Thyroid gland (tissue), 4 donors: ENCODE results near the gene SEMA3A. TPM values are rescaled to one million over a fixed set of nuclear protein-coding genes. Genes with fewer than 3 reads are reported as not detected.

Experiments
- DNase-seq, 2 donors: peaks; one replicate each; pipeline ENCODE4 v3.0.0-alpha.2; 2019
- H3K27ac ChIP-seq, 3 donors: fragments of 200-600 bp; sonication (generic); 1 replicate in 2 of 3; 2 replicates in 1 of 3; pipeline ENCODE4 v1.5.1; 2016 to 2019; ENCODE audit warnings: mild to moderate bottlenecking in 1 of 3, moderate library complexity in 1 of 3
- H3K27me3 ChIP-seq: fragments of 200-600 bp; sonication (generic); one replicate; pipeline ENCODE4 v1.5.1; 2019
- H3K36me3 ChIP-seq, 2 donors: fragments of 200-600 bp; sonication (generic); one replicate each; pipeline ENCODE4 v1.5.1; 2016 to 2019
- H3K4me1 ChIP-seq, 2 donors: fragments of 200-600 bp; sonication (generic); one replicate each; pipeline ENCODE4 v1.5.1; 2017 to 2019
- H3K4me3 ChIP-seq, 3 donors: fragments of 200-600 bp; sonication (generic); replicated peaks in 1 of 3; 1 replicate in 2 of 3; 2 replicates in 1 of 3; pipeline ENCODE4 v1.5.1; 2016; ENCODE audit warnings: mild to moderate bottlenecking in 1 of 3
- H3K9me3 ChIP-seq: fragments of 200-600 bp; sonication (generic); one replicate; pipeline ENCODE4 v1.5.1; 2017
- POLR2A ChIP-seq, 2 donors: fragments of 450-650 bp; IDR thresholded peaks; one replicate each; pipeline ENCODE4 v1.6.1; 2017; ENCODE audit warnings: antibody characterized with exemption in 2 of 2, mild to moderate bottlenecking in 2 of 2, moderate library complexity in 1 of 2
- WGBS, 2 donors: methylation state at CpG; one replicate each; pipeline ENCODE4 v1.1.5; 2017; 5-methylcytosine and 5-hydroxymethylcytosine counted together
- intact Hi-C: fragments of 100-400 bp; cut with DNase I; formaldehyde crosslinking; loops from one replicate; pipeline ENCODE4 v1.15.1; 2023
- total RNA-seq, 4 donors: library from RNA; depleted of rRNA; stranded (reverse); fragments of >200 nt; gene quantifications; one replicate each; pipeline ENCODE4 v1.2.3, GENCODE V29; 2016
- TF ChIP-seq, protein P1 (sequence below), 6 experiments: fragments of 200-600 bp in 3 of 6; fragments of 450-650 bp in 3 of 6; sonication (generic) in 3 of 6; IDR thresholded peaks; one replicate each; pipeline ENCODE4 v1.5.1; 2016 to 2019; ENCODE audit warnings: antibody characterized with exemption in 6 of 6, mild to moderate bottlenecking in 2 of 6, inconsistent platforms in 1 of 6, moderate library complexity in 1 of 6

The SEMA3A gene
- total RNA-seq, 4 donors from 2014 or later: 6.5 to 18.0 (median 13.0) TPM

GRCh38 chr7:84091318-84091717 is 103.3 kb downstream of the SEMA3A start:
- H3K4me1 ChIP-seq: no peaks in the 10 kb centered on the region
- H3K9me3 ChIP-seq: no peaks in the 10 kb centered on the region
- H3K27ac ChIP-seq: no peak overlapping the region
- DNase-seq: no peak
- 63 to 72% methylated on average over 1 of the region's 1 CpG for WGBS, 2 donors
- H3K36me3 ChIP-seq: no peaks in the 10 kb centered on the region
- no peaks in the 10 kb centered on the region for H3K27me3 ChIP-seq
- TF ChIP-seq, protein P1, sequence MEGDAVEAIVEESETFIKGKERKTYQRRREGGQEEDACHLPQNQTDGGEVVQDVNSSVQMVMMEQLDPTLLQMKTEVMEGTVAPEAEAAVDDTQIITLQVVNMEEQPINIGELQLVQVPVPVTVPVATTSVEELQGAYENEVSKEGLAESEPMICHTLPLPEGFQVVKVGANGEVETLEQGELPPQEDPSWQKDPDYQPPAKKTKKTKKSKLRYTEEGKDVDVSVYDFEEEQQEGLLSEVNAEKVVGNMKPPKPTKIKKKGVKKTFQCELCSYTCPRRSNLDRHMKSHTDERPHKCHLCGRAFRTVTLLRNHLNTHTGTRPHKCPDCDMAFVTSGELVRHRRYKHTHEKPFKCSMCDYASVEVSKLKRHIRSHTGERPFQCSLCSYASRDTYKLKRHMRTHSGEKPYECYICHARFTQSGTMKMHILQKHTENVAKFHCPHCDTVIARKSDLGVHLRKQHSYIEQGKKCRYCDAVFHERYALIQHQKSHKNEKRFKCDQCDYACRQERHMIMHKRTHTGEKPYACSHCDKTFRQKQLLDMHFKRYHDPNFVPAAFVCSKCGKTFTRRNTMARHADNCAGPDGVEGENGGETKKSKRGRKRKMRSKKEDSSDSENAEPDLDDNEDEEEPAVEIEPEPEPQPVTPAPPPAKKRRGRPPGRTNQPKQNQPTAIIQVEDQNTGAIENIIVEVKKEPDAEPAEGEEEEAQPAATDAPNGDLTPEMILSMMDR (IDR thresholded peaks at IDR 0.05): no peak
- no peak for TF ChIP-seq POLR2A (IDR thresholded peaks at IDR 0.05)
- intact Hi-C loops: no loop called here
- H3K4me3 ChIP-seq: no peak overlapping the region

DNA sequence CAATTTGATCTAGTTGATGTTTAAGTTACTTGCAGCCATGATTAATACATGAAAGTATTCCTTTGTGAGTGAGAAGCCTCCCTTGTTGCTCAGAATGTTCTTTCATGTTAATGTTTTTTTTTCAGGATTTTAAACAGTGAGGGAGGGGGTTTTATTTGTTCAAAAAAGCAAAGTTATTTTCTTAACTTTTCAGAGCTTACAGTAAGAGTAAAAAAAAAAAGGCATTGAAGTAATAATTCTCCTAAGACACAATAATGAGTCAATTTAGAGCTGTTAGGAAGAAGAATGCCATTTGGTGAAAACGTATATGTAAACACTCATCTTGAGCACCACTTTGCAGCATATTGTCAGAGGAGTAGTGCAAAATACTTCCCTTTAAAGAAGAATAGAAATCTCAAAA is 105.8 kb downstream of the SEMA3A start:
- Histone ChIP-seq H3K36me3 (no peaks in the 10 kb centered on the region), H3K9me3 (no peaks in the 10 kb centered on the region), H3K4me1 (no peaks in the 10 kb centered on the region), H3K27ac (no peak overlapping the region), H3K4me3 (no peak overlapping the region), H3K27me3 (no peaks in the 10 kb centered on the region)
- TF ChIP-seq, protein P1 (IDR thresholded peaks at IDR 0.05): no peak
- TF ChIP-seq POLR2A (IDR thresholded peaks at IDR 0.05): no peak
- no peak for DNase-seq
- WGBS, 2 donors: 37% methylated on average over 1 of the region's 1 CpG
- intact Hi-C loops: no loop called here

DNA sequence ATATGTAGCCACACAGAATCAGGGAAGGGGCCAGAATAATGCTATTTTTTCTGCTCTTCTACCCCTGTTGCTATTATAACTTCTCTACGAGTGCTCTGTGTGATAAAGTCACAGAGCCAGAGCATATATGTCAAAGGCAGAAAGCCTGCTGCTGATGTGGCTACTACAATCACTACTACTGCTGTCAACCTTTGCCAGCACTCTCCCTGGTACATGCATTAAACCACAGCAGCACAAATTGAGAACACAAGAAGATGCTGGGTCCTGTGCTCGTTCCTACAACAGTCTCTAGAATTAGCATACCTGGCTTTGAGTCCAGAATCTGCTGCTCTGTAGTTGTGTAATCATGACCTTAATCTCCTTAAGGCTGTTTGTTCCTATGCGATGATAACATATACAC is 108.6 kb downstream of the SEMA3A start:
- intact Hi-C loops: no loop called here
- Histone ChIP-seq H3K36me3 (no peaks in the 10 kb centered on the region), H3K4me3 (no peak overlapping the region), H3K9me3 (no peaks in the 10 kb centered on the region), H3K27me3 (no peaks in the 10 kb centered on the region), H3K4me1 (no peaks in the 10 kb centered on the region), H3K27ac (no peak overlapping the region)
- TF ChIP-seq POLR2A (IDR thresholded peaks at IDR 0.05): no peak
- TF ChIP-seq, protein P1 (IDR thresholded peaks at IDR 0.05): no peak
- WGBS, 2 donors: 84% methylated on average over 3 of the region's 3 CpGs
- no peak for DNase-seq

- DNase-seq: no peak
- intact Hi-C loops: no loop called here
- Histone ChIP-seq H3K36me3 (no peaks in the 10 kb centered on the region), H3K27ac (no peak overlapping the region), H3K4me1 (no peaks in the 10 kb centered on the region), H3K27me3 (no peaks in the 10 kb centered on the region), H3K9me3 (no peaks in the 10 kb centered on the region), H3K4me3 (no peak overlapping the region)
- TF ChIP-seq, protein P1 (IDR thresholded peaks at IDR 0.05): no peak
- no peak for TF ChIP-seq POLR2A (IDR thresholded peaks at IDR 0.05)
- 32 to 42% methylated on average over 1 of the region's 1 CpG for WGBS, 2 donors
Observed at GRCh38 chr7:84085147-84085546, 109.4 kb downstream of the SEMA3A start.

- H3K36me3 ChIP-seq: no peaks in the 10 kb centered on the region
- 42 to 48% methylated on average over 2 of the region's 2 CpGs for WGBS, 2 donors
Observed at GRCh38 chr7:84083846-84084245, 110.7 kb downstream of the SEMA3A start.

More at GRCh38 chr7:84083846-84084245, 110.7 kb downstream of the SEMA3A start:
- Histone ChIP-seq H3K4me1 (no peaks in the 10 kb centered on the region), H3K9me3 (no peaks in the 10 kb centered on the region), H3K27ac (no peak overlapping the region), H3K27me3 (no peaks in the 10 kb centered on the region), H3K4me3 (no peak overlapping the region)
- peak; percentile 5 to 19 for DNase-seq
- intact Hi-C loops: no loop called here
- no peak for TF ChIP-seq POLR2A (IDR thresholded peaks at IDR 0.05)
- TF ChIP-seq, protein P1 (IDR thresholded peaks at IDR 0.05): no peak
